Activated gamma-delta T cell treated with Interleukin-2 at 50 U/mL for 16 hours (primary cell): ENCODE data around the gene HMGCLL1.

Source experiments
- DNase-seq: peaks from one replicate; pipeline ENCODE4 v3.0.0-alpha.2; 2020

The HMGCLL1 gene

DNA sequence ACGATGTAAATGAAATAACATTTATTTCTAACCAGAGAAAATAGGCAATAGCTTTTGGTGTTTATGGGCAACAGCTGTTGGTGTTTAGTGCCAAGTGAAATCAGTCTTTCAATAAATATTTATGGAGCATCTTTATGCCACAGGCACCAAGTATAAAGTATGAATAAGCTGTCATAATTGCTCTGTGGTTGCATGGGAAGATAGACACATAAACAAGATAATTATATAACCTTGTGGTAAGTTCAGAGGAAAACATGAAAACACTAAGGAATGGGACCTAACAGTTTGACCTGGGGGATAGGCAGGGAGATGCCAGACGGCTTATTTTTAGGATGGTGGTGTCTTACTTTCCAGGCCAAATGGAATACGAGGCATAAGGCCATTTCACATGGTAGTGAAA is 140.8 kb downstream of the HMGCLL1 start:
- no peak for DNase-seq

GRCh38 chr6:55437141-55437540 is 141.9 kb downstream of the HMGCLL1 start:
- no peak for DNase-seq

DNA sequence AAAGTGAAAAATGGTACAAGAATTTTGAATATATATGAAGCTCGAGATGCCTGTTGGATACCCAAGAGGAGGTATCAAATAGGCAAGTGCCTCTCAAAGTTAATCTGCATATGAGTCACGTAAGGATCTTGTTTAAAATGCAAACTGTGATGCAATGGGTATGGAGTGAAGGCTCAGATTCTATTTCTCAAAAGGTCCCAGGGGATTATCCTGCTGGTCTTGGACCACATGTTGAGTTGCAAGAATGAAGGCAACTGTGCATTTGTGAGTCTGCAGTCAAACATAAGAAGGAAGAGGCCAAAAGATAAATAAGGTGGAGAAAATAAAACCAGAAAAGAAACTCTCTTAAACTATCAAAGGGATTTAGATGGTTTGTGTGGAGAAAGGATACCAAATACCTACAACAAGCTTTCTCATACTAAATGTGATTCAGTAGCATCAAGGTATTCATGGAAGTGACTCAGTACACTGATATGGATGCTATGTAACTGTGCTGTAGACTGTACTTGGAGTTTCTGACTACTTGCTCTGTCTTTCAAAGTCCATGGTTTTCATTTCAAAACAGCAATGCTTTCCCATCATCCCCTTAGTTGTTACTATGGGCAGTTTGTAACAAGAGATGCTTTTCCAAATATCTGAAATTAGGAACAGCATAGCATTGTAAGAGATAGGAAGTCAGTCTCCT is 145.4 kb downstream of the HMGCLL1 start:
- DNase-seq: no peak

GRCh38 chr6:55423933-55424332 is 155.1 kb downstream of the HMGCLL1 start:
- DNase-seq: no peak

- no peak for DNase-seq
Observed at GRCh38 chr6:55410674-55411073, 168.3 kb downstream of the HMGCLL1 start.

- DNase-seq: no peak
Observed at GRCh38 chr6:55405474-55406235, 173.3 kb downstream of the HMGCLL1 start.

GRCh38 chr6:55399351-55399750 is 179.6 kb downstream of the HMGCLL1 start:
- DNase-seq: no peak

DNA sequence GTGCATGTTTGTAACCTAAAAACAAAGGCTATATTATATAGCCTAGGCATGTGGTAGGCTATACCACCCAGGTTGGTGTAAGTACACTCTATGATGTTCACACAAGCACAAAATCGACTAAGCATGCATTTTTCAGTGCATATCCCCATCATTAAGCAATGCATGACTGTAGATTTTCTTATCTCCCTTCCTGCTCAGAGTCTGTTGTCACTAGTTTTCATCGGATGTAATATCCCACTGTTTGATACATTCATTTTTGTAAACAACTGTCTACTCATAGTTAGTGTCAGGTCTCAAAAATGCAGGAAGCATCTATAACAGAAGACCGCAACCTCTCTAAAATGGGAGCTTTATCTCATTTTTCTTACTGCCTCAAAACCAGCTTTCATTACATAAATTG is 181.0 kb downstream of the HMGCLL1 start:
- DNase-seq: no peak

GRCh38 chr6:55395871-55396270 is 183.1 kb downstream of the HMGCLL1 start:
- no peak for DNase-seq

GRCh38 chr6:55388211-55388610 is 190.8 kb downstream of the HMGCLL1 start:
- no peak for DNase-seq
